K562 (cell line): Measurements from ENCODE around the gene CHCHD6. TPM values are rescaled to one million over a fixed set of nuclear protein-coding genes. Genes with fewer than 3 reads are reported as not detected.

Source experiments
- CTCF ChIP-seq, 3 experiments: IDR thresholded peaks in 2 of 3; conservative IDR thresholded peaks in 1 of 3; 2 replicates each; pipeline ENCODE4 v1.5.1; 2011 to 2012; ENCODE audit warnings: low read length in 3 of 3, mild to moderate bottlenecking in 3 of 3, control low read depth in 2 of 3, improper control_type of control experiment in 1 of 3, inconsistent platforms in 1 of 3, low read depth in 1 of 3, mixed read lengths in 1 of 3, moderate library complexity in 1 of 3; ENCODE audit not compliant: insufficient read depth in 2 of 3
- MYC ChIP-seq, 2 experiments: fragments of 250-450 bp in 1 of 2; sonication (Bioruptor Pico) in 1 of 2; IDR thresholded peaks; 2 replicates each; pipeline versions ENCODE4 v1.5.1 to v1.6.1; 2012 to 2021; ENCODE audit warnings: low read depth in 2 of 2, borderline replicate concordance in 1 of 2, improper control_type of control experiment in 1 of 2, low read length in 1 of 2, mild to moderate bottlenecking in 1 of 2, moderate library complexity in 1 of 2
- NR2C2 ChIP-seq, 2 experiments: fragments of 200-800 bp in 1 of 2; sonication (Bioruptor generic) in 1 of 2; sonication (generic) in 1 of 2; formaldehyde crosslinking in 1 of 2; IDR thresholded peaks; 2 replicates each; pipeline versions ENCODE4 v1.6.1 to v1.8.0; 2016 to 2022; ENCODE audit warnings: mild to moderate bottlenecking in 1 of 2, missing compliant biosample characterization in 1 of 2, missing genetic modification characterization in 1 of 2, missing genetic modification reagents in 1 of 2
- STAT5B ChIP-seq: fragments of 250-450 bp; sonication (Bioruptor Pico); IDR thresholded peaks from 2 replicates; pipeline ENCODE4 v1.8.0; 2021; ENCODE audit warnings: mild to moderate bottlenecking, inconsistent platforms
- ZBTB26 ChIP-seq: fragments of 450-650 bp; formaldehyde crosslinking; IDR thresholded peaks from 2 replicates; pipeline ENCODE4 v1.4.0; 2022; ENCODE audit warnings: missing genetic modification characterization
- ZNF644 ChIP-seq: fragments of 200-800 bp; sonication (Bioruptor generic); IDR thresholded peaks from 2 replicates; pipeline ENCODE4 v1.6.1; 2016; ENCODE audit warnings: low read depth, missing genetic modification characterization, missing compliant biosample characterization
- polyA plus RNA-seq, 8 experiments: library from polyadenylated mRNA; depleted of rRNA in 4 of 8; stranded (reverse) in 5 of 8; unstranded in 3 of 8; fragments of >200 nt; fragmentation: Nextera tagmentation in 2 of 8; fragmentation: Illumina TruSeq in 1 of 8; extraction: Ambion mirVana in 2 of 8; extraction: Trizol in 1 of 8; gene quantifications; 2 replicates each; pipeline versions ENCODE4 v1.2.1 to v1.2.3, GENCODE V29; 2011 to 2014; ENCODE audit warnings: inconsistent platforms in 1 of 8, missing spikeins in 1 of 8
- total RNA-seq, 7 experiments: library from RNA; depleted of rRNA in 6 of 7; stranded (reverse); fragments of >200 nt in 6 of 7; fragmentation: Illumina TruSeq in 2 of 7; extraction: Trizol in 2 of 7; gene quantifications; 2 replicates each; pipeline versions ENCODE4 v1.2.1 to v1.2.3, GENCODE V29; 2011 to 2021; ENCODE audit warnings: low replicate concordance in 1 of 7
- TF ChIP-seq, protein P1 (sequence below), 2 experiments: fragments of 200-800 bp in 1 of 2; sonication (Bioruptor generic) in 1 of 2; sonication (generic) in 1 of 2; formaldehyde crosslinking in 1 of 2; IDR thresholded peaks in 1 of 2; conservative IDR thresholded peaks in 1 of 2; 2 replicates each; pipeline versions ENCODE4 v1.5.0 to v1.6.1; 2016 to 2020; ENCODE audit warnings: missing compliant biosample characterization in 1 of 2, missing genetic modification characterization in 1 of 2, missing genetic modification reagents in 1 of 2

CHCHD6 gene
- total and polyA plus RNA-seq, 9 of the 15 experiments (the other 6 are each of a cell fraction or from before 2014, with no cell fraction given) = 4.6 to 18.6 (median 10.9) TPM

DNA sequence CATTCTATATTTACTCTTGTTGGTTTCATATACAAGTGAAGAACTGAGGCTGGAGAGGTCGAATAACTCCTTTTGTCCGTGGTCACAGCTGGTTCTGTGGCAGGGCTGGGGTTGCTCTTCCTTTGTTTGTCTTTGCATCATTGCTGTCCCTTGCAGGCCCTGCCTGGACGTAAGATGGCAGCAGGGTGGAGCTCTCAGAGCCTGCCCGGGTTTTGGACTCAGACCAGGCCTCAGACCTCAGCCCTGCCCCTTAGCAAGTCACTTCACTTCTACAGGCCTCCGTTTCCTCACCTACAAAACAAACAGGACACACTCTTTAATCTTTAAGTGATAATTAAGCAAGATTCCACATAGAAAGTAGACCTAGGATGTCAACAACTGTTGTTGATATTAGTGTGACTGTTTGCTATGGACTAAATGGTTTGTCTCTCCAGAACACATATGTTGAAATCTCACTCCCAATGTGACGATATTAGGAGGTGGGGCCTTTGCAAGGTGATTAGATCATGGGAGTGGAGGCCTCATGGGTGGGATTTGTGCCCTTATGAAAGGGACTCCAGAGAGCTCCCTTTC is 213.3 kb downstream of the CHCHD6 start (continued):
- TF ChIP-seq NR2C2 (CRISPR knock-in tag; IDR thresholded peaks at IDR 0.05) (no peak), NR2C2 (tag; IDR thresholded peaks at IDR 0.05) (peak; percentile 13; the same call in 1 of the 2 replicates), ZBTB26 (CRISPR knock-in tag) (no peak), MYC (IDR thresholded peaks at IDR 0.05; ENCODE audit: low read depth, low read length) (0 out of 2 replicates have a peak, but pooled peaks have one; percentile 28), MYC (CRISPR knock-in tag; IDR thresholded peaks at IDR 0.05; ENCODE audit: borderline replicate concordance, low read depth) (no peak), ZNF644 (tag) (0 out of 2 replicates have a peak, but pooled peaks have one; percentile 29), STAT5B (CRISPR knock-in tag) (no peak), CTCF (IDR thresholded peaks at IDR 0.05 in 2 of 3, conservative IDR thresholded peaks at IDR 0.05 in 1 of 3; ENCODE audit: insufficient read depth in 2 of 3, low read depth in 1 of 3, low read length in 3 of 3) (peak in 2 of 3 experiments; percentile 8 to 15; a peak in 2 of 6 replicates)
- TF ChIP-seq, protein P1, sequence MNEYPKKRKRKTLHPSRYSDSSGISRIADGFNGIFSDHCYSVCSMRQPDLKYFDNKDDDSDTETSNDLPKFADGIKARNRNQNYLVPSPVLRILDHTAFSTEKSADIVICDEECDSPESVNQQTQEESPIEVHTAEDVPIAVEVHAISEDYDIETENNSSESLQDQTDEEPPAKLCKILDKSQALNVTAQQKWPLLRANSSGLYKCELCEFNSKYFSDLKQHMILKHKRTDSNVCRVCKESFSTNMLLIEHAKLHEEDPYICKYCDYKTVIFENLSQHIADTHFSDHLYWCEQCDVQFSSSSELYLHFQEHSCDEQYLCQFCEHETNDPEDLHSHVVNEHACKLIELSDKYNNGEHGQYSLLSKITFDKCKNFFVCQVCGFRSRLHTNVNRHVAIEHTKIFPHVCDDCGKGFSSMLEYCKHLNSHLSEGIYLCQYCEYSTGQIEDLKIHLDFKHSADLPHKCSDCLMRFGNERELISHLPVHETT (CRISPR knock-in tag; conservative IDR thresholded peaks at IDR 0.05 in 1 of 2, IDR thresholded peaks at IDR 0.05 in 1 of 2) = 0 out of 4 replicates have a peak, but pooled peaks of 1 of the 2 experiments have one; percentile 33
